22Rv1 (cell line): ENCODE measurements around the gene NEIL3.

Experiments used
- ZFX ChIP-seq: fragments of 450-650 bp; IDR thresholded peaks from 2 replicates; pipeline ENCODE4 v1.6.1; 2017; ENCODE audit warnings: antibody characterized with exemption, borderline replicate concordance
- TF ChIP-seq, protein P1 (sequence below): fragments of 450-650 bp; IDR thresholded peaks from 2 replicates; pipeline ENCODE4 v1.5.1; 2017; ENCODE audit warnings: mild to moderate bottlenecking

DNA sequence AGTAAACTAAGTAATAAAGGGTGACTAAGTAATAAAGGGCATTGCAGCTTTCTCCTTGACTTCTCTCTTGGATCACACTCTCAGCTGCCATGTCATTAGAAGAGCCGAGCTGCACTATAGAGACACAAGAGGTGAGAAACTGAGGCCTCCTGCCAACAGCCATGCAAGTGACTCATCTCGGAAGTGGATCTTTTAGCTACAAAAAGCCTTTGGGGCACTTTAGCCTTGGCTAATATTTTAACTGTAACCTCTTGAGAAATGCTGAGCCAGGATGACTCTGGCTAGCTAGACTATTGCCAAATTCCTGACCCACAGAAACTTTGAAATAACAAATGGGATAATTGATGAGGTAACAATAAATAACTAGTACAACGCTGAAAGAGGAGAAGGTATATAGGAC, 1.5 kb upstream of the NEIL3 start:
- TF ChIP-seq, protein P1, sequence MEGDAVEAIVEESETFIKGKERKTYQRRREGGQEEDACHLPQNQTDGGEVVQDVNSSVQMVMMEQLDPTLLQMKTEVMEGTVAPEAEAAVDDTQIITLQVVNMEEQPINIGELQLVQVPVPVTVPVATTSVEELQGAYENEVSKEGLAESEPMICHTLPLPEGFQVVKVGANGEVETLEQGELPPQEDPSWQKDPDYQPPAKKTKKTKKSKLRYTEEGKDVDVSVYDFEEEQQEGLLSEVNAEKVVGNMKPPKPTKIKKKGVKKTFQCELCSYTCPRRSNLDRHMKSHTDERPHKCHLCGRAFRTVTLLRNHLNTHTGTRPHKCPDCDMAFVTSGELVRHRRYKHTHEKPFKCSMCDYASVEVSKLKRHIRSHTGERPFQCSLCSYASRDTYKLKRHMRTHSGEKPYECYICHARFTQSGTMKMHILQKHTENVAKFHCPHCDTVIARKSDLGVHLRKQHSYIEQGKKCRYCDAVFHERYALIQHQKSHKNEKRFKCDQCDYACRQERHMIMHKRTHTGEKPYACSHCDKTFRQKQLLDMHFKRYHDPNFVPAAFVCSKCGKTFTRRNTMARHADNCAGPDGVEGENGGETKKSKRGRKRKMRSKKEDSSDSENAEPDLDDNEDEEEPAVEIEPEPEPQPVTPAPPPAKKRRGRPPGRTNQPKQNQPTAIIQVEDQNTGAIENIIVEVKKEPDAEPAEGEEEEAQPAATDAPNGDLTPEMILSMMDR: no peak
- no peak for TF ChIP-seq ZFX
